ENCODE measurements around the gene DGCR6.
"Not testable (repeated sequence)": the region's sequence is repeated elsewhere in the genome, so short reads cannot be mapped to it uniquely, and the experiment has no call there.

The DGCR6 gene

DNA sequence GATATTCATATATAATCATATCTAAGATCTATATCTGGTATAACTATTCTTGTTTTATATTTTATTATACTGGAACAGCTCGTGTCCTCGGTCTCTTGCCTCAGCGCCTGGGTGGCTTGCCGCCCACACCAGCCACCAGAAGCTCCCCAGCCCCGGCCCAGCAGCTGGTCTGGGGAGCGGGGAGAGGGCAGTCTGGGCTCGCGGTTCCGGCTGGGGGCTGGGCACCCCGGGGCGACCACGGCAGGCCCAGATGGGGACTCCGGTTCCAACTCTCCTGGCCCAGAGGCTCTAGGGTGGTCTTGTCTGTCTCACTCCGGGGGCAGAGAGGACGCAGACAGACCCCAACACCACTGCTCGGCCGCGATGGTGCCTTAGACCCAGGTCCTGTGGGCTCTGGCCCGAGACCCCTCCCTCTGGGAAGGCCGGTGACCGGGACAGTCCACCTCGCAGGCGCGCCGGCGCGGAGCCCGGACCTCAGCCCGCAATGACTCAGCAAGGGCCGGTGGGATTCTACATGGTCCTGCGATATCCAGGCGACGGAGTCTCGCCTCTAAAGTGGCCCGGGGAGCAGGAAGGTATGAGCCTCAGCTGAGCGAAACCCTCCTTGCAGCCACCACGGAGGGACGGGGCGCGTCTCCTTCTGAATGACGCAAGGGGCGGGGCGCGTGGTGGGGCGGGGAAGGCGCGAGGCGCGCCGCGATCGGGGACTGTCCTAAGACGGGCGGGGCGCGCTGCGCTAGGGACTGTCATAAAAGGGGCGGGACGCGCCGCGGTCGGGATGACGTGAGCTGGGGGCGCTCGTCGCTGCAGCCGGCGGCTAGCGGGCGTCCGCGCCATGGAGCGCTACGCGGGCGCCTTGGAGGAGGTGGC, at the start of gene DGCR6:
Gene DGCR6, plus strand, starts transcription at position 781 of the 870 bp plus-strand sequence. Its CDS starts 55 bp downstream, at position 836.
- no peak for DNase-seq (ENCODE audit: low read depth)

DNA sequence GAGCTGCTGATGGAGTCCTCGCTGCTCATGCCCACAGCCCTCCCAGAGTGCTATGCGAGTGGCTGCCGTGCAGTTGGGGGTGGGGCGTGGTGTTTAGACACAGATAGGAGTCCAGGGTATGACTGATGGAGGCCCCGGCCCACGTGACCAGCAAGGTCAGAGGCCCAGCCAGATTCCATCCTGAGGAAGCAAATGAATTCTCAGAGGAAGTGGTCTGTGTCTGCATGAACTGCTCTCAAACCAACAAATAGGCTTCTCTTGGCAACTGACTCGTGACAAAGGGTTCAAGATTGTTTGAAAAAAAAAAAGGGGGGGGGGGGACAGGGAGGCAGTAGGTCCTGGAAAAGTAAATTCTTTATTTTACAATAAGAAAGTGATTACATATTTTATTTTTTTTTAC, 46.8 kb upstream of the DGCR6 start:
- not testable (repeated sequence) for DNase-seq (ENCODE audit: low read depth)

DNA sequence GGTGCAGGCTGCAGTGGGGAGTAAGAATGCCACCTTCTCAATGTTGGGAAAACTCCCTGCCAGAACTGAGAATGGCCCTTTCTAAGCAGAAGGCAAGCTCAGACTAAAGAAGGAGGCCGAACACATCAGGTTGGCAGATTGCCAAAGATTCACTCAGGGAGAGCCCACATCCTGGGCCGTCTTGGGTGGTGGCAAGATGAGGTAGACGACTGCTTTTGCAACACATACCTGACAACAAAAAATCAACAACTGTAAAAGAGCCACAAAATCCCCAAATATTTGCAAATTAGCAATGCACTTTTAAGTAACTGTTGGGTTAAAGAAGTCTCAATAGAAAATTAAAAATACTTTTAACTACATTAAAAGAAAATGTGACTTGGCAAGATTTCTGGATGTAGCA, 24.9 kb upstream of the DGCR6 start:
- peak; percentile 49 for DNase-seq (ENCODE audit: low read depth)

DNA sequence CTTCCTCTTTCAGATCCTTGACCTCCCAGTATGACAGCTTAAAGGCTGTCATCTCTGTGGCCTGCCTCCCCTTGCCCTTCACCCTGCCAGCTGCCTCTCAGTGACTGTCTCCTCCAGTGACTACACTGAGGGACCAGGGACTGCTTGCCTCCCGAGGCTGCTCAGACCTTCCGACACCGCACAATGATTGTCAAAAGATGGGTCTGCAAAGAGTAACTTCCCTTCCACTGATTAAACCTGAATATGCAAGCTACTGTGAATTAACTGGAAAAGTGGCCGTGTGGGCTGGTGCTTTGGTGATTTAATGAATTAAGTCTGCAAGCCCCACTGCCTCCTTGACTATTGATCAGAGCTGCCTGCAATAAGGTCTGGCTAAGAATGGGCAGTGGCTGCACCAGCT, 21.7 kb upstream of the DGCR6 start:
- DNase-seq (ENCODE audit: low read depth): not testable (repeated sequence)

DNA sequence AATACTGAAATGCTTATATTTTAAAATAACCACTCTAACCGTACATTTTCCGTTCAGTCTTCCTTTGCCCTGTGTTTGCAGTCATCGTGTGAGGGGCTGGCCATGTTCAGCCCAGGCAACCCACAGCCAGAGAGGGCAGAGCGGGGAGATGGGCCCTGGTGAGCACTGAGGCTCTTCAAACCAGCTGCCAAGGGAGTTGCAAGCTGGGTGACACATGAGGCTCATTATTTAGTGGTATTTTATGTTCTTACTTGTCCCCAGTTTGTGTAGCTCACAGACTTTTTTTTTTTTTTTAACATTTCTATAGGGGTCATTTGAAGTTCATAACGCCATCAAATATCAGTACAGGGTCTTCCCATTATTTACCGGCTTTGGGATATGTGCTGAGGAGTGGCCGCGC, 18.0 kb upstream of the DGCR6 start:
- no peak for DNase-seq (ENCODE audit: low read depth)

DNA sequence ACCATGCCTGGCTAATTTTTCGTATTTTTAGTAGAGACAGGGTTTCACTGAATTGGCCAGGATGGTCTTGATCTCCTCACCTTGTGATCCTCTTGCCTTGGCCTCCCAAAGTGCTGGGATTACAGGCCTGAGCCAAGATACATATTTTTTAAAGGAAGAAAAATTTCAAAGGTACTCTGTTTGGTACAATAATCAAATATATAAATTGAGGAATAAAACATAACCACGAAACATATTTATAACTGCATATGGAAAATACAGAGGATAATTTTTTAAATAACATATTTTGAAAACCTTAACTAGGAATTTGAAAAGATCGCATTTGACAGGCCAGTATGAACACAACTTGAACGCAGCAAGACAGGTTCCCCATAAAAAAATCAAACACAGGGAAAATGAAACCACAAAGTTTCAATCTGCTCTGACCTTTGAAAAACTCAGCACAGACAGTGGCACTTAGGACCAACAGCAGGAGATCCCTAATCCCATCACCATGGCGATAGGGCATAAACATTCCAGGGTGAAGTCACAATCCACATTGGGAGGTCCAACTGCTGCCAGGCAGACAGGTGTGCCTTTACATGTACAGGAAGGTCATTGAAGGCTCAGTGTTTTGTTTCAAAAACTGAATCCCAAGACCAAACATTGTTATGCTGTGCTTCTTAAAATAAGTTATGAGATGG, 15.5 kb upstream of the DGCR6 start:
- DNase-seq (ENCODE audit: low read depth): not testable (repeated sequence)

DNA sequence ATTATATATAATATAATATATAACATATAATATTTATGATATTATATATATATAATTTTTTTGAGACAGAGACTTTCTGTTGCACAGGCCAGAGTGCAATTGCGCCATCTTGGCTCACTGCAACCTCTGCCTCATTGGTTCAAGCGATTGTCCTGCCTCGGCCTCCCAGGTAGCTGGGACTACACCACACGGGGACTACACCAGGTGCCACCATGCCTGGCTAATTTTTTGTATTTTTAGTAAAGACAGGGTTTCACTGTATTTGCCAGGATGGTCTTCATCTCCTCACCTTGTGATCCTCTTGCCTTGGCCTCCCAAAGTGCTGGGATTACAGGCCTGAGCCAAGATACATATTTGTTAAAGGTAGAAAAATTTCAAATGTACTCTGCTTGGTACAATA, 12.3 kb upstream of the DGCR6 start:
- not testable (repeated sequence) for DNase-seq (ENCODE audit: low read depth)

DNA sequence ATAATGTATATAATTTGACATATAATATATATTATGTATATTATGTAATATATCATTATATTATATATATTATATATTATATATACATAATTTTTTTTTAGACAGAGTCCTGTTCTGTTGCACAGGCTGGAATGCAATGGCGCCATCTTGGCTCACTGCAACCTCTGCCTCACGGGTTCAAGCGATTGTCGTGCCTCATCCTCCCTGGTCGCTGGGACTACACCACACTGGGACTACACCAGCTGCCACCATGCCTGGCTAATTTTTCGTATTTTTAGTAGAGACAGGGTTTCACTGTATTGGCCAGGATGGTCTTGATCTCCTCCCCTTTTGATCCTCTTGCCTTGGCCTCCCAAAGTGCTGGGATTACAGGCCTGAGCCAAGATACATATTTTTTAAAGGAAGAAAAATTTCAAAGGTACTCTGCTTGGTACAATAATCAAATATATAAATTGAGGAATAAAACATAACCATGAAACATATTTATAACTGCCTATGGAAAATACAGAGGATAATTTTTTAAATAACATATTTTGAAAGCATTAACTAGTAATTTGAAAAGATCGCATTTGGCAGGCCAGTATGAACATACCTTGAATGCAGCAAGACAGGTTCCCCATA, 10.0 kb upstream of the DGCR6 start:
- not testable (repeated sequence) for DNase-seq (ENCODE audit: low read depth)

DNA sequence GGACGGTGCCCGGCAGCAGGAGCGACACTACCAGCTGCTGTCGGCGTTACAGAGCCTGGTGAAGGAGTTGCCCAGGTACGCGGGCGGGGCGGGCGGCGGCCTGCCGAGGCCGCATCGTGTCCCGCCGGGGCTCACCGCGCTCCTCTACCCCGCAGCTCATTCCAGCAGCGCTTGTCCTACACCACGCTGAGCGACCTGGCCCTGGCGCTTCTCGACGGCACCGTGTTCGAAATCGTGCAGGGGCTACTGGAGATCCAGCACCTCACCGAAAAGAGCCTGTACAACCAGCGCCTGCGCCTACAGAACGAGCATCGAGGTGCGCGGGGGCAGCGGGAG, 258 bp downstream of the DGCR6 start:
- DNase-seq (ENCODE audit: low read depth): not testable (repeated sequence)

DNA sequence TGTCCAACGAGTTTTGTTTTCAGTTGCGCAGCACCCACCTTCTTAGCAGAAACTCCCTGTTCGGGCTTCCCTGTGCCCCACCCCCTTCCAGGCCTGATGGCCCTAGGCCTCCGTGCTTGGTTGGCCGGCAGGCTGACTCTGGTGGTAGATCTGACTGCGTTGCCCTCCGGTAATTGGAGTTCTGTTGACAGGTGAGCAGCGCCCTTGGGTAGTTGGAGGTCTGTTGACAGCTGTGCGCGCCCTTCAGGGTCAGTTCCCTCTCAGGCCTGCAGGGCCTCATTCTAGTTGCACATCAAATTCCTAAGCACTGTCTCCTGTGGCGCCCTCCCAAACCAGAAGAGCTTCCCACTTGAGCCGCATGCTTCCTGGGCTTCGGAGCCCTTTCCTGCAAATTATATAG, 776 bp downstream of the DGCR6 start:
- DNase-seq (ENCODE audit: low read depth): no peak

DNA sequence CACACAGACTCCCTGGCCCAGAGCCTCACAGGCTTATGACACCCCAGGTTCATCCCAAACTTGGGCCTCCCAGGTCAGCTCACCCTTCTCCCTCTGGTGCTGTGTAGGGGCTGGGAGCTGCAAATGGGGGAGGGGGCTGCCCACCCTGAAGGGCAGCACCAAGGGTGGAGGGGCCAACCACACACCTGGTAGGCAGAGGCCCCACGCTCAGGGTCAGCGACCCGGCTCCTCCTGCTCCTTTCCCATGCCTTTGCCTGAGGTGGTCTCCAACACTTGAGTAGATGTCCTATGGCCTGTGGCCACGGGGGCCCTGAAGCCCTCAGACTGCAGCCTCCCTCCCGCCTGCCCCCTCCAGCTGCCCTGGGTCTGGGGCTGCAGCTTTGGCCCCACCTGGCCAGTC, 3.4 kb downstream of the DGCR6 start:
- DNase-seq (ENCODE audit: low read depth): no peak

DNA sequence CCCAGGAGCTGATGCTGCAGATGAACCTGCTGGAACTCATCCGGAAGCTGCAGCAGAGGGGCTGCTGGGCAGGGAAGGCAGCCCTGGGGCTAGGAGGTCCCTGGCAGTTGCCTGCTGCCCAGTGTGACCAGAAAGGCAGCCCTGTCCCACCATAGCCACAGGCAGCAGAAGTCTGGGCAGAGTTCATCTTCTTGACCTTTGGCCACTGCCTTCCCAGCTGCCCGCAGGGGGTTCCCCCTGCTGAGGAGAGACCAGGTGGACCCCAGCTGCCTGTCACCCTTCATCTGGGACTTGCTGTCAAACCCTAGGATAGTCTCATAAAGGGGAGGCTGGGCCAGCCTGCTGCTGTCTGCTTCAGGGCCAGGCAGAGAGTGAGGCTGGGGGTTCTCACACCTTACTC, 5.4 kb downstream of the DGCR6 start:
- not testable (repeated sequence) for DNase-seq (ENCODE audit: low read depth)

DNA sequence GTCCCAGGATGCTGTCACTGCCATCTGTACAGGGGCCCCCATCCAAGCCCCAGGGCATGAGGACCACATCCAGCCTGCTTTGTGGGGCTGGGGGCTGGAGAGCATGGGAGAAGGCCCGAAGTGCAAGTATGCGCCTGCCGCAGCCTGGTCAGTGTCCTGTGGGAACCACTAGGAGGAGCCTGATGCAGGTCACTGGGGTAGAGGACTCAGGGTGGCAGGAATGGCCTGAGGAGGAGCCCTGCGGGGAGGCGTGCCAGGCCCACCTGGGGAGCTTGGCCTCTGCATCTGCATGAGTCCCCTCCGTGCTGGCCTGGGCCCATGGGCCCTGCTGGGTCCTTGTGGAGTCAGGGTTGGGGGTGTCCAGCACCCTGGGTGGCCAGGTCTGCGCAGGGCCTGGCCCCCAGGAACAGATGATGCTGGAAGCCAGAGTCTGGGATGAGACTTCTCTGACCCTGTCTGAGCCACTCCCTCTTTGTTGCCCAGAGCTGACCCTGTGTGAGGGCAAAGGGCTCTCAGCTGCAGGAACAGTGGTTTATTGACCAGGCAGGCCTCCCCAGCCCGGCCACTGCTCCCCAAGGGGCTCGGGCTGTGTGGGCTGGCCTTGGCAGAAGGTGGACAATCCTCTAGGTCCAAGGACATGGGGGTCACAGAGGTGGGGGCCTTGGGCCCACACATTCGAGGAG, 6.3 kb downstream of the DGCR6 start:
- DNase-seq (ENCODE audit: low read depth): not testable (repeated sequence)

DNA sequence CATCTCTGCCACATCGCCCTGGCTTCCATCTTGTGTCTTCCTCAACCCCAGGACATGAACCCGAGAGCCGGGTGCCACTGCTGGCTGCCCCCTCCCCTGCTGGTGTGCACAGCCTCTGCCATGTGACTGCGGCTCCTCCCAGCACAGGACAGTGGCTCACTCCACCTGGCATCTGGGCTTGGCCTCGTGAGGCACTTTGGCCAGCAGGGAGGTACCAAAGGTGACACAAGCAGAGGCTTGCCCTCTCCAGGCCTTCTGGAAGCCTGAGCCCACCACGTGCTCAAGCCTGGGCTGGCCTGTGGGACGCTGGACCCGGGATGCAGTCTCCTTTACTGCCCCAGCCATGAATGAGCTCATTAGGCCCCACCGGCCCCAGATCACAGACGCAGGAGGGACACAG, 8.4 kb downstream of the DGCR6 start:
- not testable (repeated sequence) for DNase-seq (ENCODE audit: low read depth)

DNA sequence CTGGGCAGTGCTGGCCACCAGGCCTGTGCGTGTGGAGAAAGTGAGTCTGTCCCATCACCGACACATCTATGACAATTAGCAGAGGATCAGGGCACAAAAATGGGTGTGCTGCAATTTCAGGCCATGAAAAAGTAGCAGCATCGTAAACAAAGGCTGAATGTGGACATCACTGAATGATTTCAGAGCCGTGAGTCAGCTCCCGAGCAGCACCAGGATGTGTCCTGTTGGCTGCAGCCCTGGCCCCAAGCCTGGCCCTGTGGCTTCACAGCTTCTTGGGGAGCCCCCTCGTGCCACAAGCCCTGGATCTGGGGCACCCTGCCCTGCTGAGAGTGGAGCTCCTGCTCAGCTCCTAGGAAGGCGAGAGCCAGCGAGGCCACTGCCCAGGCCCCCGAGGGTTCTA, 9.4 kb downstream of the DGCR6 start:
- DNase-seq (ENCODE audit: low read depth): not testable (repeated sequence)

DNA sequence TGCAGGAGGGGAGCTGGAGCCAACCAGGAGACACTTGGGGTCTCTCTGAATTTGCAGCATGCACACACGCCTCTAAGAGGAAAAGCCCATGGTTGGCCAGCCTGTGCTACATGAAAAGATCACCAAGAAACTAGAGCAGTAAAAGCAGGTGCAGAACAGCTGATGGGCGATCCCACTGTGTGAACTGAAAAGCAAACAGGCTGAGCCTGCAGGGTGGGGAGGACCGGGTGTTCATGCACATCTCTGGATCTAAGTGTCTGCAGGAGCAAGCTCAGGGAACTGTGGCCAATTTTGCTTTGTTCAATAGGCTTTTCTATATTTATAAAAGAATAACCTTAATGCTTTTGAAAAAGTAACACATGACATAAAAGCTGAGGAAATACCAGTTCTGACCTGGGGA, 11.7 kb downstream of the DGCR6 start:
- DNase-seq (ENCODE audit: low read depth): not testable (repeated sequence)

DNA sequence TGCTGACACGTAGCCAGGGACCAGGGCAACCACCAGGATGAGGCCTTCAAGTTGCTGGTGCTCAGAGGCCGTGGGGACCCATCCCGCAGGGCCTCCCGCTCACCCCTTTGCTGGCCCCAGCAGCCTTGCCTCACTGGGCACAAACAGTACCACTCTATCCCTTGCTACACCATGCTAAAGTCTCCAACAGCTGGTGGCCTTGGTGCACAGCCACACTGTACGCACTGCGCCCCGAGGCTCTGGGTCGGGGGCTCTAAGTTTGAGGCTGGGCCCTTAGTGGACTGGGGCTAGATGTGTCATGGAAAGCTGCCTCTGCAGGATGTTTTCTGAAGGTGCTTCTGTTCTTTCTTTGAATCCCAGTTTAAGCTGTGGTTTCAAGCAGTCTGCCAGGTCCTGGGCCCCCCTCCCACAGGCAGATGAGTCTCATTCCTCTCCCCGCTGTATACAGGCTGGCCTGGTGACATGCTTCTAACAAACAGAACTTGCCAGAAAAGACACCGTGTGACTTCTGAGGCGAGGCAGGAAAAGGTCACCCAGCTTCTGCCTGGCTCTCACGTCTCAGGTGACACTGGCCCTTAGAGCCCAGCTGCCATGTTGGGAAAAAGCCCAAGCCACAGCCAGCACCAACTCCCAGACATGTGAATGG, 14.3 kb downstream of the DGCR6 start:
- not testable (repeated sequence) for DNase-seq (ENCODE audit: low read depth)

DNA sequence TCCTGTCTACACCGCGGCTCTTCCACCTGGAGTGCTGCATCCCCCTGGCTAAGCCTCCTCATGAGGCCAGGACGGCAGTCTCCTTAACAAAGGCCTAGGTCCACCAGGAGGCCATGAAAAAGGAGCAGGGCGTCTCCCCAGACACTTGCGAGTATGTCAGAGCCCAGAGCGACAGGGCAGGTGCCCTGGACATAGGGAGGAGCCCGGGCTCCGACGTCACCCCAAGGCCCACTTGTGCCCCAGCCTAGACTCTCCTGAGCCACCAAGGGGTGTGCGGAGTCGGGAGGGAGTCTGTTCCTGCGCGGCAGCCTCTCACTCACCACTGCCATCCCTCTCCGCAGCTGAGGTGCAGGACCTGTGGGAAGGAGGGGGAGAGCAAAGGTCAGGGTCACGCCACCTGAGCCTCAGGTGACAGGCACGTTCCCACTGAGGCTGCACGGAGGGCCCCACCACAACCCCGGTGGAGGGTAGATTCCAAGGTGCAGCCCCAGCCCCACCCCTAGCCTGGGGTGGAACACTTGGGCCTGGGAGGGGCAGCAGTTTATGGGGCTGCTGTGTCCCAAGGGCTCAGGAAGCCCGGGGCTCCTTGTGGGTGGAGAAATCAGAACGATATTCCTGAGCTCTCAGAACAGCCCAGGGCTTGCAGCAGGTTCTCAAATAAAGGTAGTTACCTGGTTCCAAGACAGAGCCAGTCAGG, 19.4 kb downstream of the DGCR6 start:
- DNase-seq (ENCODE audit: low read depth): no peak

DNA sequence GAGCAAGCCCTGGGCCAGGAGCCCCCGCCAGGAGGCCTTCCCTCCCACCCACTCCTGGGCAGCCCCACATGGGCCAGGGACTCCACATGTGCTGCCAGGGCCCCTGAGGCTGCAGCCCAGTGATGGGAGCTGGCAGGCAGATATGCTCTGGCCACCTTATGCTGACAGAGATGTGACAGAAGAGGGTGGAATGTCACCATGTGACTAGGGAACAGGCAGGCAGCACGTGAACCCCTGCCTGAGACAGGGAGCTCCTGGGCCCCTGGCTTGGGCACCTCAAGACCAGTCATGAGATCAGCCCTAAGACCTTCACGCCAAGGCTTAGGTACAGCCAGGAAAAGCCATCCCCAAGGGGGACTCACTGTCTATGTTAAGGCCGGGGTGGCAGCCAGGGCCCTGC, 20.9 kb downstream of the DGCR6 start:
- DNase-seq (ENCODE audit: low read depth): no peak

DNA sequence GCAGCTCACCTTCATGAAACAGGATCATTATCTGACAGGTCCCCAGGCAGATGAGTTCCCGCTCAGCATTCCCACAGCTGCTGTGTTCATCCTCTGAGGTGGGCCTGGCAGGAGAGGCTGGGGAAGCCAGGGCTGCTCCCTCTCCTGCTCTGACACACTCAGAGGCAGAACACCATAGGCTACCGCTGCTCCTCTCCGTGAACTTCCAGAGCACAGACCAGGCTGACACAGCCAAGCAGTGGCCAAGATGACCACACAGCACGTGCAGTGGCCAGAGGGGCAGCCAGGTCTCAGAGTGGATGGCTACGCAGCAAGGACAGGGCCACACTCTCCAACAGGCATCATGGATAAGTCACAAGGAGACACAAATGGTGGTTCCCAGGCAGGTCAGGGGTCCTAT, 21.5 kb downstream of the DGCR6 start:
- no peak for DNase-seq (ENCODE audit: low read depth)

DNA sequence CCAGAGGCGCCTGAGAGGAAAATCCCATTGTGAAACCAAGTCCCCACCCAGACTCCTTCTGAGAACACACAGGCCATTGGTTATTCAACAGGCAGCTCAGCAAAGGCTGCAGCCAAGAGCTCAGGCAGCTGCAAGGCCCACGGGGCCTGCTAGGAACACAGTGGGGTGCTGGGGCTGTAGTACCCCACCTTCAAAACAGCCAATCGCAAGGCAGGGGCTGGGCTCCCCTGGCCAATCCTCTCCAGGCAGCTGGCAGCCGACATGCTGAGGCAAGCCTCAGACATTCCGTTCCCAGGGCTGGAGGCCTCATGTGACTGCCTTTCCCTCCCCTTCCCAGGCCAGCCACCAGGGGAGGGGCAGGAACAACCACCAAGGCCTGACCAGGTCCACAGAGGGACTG, 23.3 kb downstream of the DGCR6 start:
- DNase-seq (ENCODE audit: low read depth): no peak
